ENCODE measurements around the gene LRIG3. TPM values are rescaled to one million over a fixed set of nuclear protein-coding genes. Genes with fewer than 3 reads are reported as not detected.

LRIG3 gene
- total RNA-seq, 1 donor from 2014 or later: 6.9 TPM

DNA sequence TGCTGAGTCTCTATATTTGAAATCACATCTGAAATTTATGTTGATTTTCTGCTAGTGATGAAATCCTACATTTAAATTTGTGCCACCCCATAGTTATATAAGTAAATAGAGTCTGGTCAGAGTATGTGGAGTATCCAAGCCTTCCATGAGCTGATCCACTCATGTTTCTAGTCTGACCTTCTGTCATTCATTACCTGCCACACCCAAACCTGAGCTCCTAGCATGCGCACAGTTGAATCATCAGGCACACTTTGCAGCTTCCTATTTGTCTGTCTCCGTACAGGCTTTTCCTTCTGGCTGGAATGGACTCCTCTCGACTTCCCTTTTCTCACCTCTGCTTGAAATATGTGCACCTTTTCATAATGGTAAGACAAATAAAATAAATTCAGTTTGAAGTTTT lies 45.3 kb upstream of the LRIG3 start:
- H3K27ac Mint-ChIP-seq (ENCODE audit: unreplicated experiment): no peak overlapping the region
- DNase-seq: no peak
- H3K4me1 Mint-ChIP-seq (ENCODE audit: low read depth, unreplicated experiment): peaks cover 12% of the 10 kb centered on the region
- no peaks in the 10 kb centered on the region for H3K36me3 Mint-ChIP-seq (ENCODE audit: unreplicated experiment)
- H3K27me3 Mint-ChIP-seq (ENCODE audit: unreplicated experiment): peaks cover 1% of the 10 kb centered on the region
- H3K9me3 Mint-ChIP-seq (ENCODE audit: unreplicated experiment): peaks cover 2% of the 10 kb centered on the region
- H3K4me3 Mint-ChIP-seq (ENCODE audit: unreplicated experiment): no peak overlapping the region
- no peak for TF ChIP-seq CTCF (IDR thresholded peaks at IDR 0.05; ENCODE audit: partially characterized antibody, unreplicated experiment)

DNA sequence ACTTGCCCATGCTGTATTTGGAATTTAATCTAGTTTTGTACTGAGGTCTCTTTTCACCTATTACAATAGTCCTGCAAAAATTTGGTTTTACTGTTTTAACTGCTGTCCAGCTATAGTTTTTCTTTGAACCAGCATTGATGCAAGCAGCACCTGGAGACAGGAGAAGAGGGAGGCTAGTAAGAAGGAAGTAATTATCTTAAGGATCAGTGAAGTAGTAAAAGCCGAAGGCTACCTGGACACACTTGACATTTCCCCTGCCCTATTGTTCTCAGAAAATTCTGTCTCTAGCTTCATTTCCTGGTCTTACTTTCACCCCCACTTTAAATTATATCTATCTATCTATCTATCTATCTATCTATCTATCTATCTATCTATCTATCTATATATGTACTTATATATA lies 43.5 kb upstream of the LRIG3 start:
- Mint-ChIP-seq H3K27me3 (ENCODE audit: unreplicated experiment) (peaks cover 1% of the 10 kb centered on the region), H3K27ac (ENCODE audit: unreplicated experiment) (no peak overlapping the region), H3K4me3 (ENCODE audit: unreplicated experiment) (no peak overlapping the region), H3K4me1 (ENCODE audit: low read depth, unreplicated experiment) (peaks cover 12% of the 10 kb centered on the region), H3K36me3 (ENCODE audit: unreplicated experiment) (no peaks in the 10 kb centered on the region), H3K9me3 (ENCODE audit: unreplicated experiment) (peaks cover 2% of the 10 kb centered on the region)
- TF ChIP-seq CTCF (IDR thresholded peaks at IDR 0.05; ENCODE audit: partially characterized antibody, unreplicated experiment): no peak
- no peak for DNase-seq

- Mint-ChIP-seq H3K27me3 (ENCODE audit: unreplicated experiment) (no peaks in the 10 kb centered on the region), H3K36me3 (ENCODE audit: unreplicated experiment) (no peaks in the 10 kb centered on the region), H3K27ac (ENCODE audit: unreplicated experiment) (no peak overlapping the region), H3K4me3 (ENCODE audit: unreplicated experiment) (no peak overlapping the region), H3K9me3 (ENCODE audit: unreplicated experiment) (peaks cover 2% of the 10 kb centered on the region), H3K4me1 (ENCODE audit: low read depth, unreplicated experiment) (peaks cover 6% of the 10 kb centered on the region)
- no peak for DNase-seq
- TF ChIP-seq CTCF (IDR thresholded peaks at IDR 0.05; ENCODE audit: partially characterized antibody, unreplicated experiment): no peak
These were observed 41.6 kb upstream of the LRIG3 start for GRCh38 chr12:58961906-58962305.

GRCh38 chr12:58961166-58961565 lies 40.9 kb upstream of the LRIG3 start:
- H3K9me3 Mint-ChIP-seq (ENCODE audit: unreplicated experiment): peaks cover 2% of the 10 kb centered on the region
- DNase-seq: no peak
- no peak for TF ChIP-seq CTCF (IDR thresholded peaks at IDR 0.05; ENCODE audit: partially characterized antibody, unreplicated experiment)
- no peak overlapping the region for H3K4me3 Mint-ChIP-seq (ENCODE audit: unreplicated experiment)
- no peaks in the 10 kb centered on the region for H3K36me3 Mint-ChIP-seq (ENCODE audit: unreplicated experiment)
- no peaks in the 10 kb centered on the region for H3K27me3 Mint-ChIP-seq (ENCODE audit: unreplicated experiment)
- no peak overlapping the region for H3K27ac Mint-ChIP-seq (ENCODE audit: unreplicated experiment)
- peaks cover 2% of the 10 kb centered on the region for H3K4me1 Mint-ChIP-seq (ENCODE audit: low read depth, unreplicated experiment)

- no peak overlapping the region for H3K27ac Mint-ChIP-seq (ENCODE audit: unreplicated experiment)
- no peak for TF ChIP-seq CTCF (IDR thresholded peaks at IDR 0.05; ENCODE audit: partially characterized antibody, unreplicated experiment)
- H3K4me1 Mint-ChIP-seq (ENCODE audit: low read depth, unreplicated experiment): peaks cover 2% of the 10 kb centered on the region
- peaks cover 2% of the 10 kb centered on the region for H3K9me3 Mint-ChIP-seq (ENCODE audit: unreplicated experiment)
- H3K27me3 Mint-ChIP-seq (ENCODE audit: unreplicated experiment): no peaks in the 10 kb centered on the region
- no peaks in the 10 kb centered on the region for H3K36me3 Mint-ChIP-seq (ENCODE audit: unreplicated experiment)
- H3K4me3 Mint-ChIP-seq (ENCODE audit: unreplicated experiment): no peak overlapping the region
- DNase-seq: no peak
These were observed 39.5 kb upstream of the LRIG3 start for GRCh38 chr12:58959639-58960300.
